H1 (cell line): Measurements from ENCODE around the gene RARRES1.

Experiments used
- BCL11A ChIP-seq, 2 experiments: IDR thresholded peaks; one replicate each; pipeline ENCODE4 v1.6.1; 2011; ENCODE audit warnings: low read depth in 2 of 2, low read length in 2 of 2, mild to moderate bottlenecking in 2 of 2
- CEBPB ChIP-seq: IDR thresholded peaks from 2 replicates; pipeline ENCODE4 v1.6.1; 2012; ENCODE audit warnings: low read depth, low read length
- CHD2 ChIP-seq: IDR thresholded peaks from 2 replicates; pipeline ENCODE4 v1.6.1; 2012; ENCODE audit warnings: low read length, improper control_type of control experiment
- CTCF ChIP-seq, 3 experiments: IDR thresholded peaks; 1 replicate in 2 of 3; 2 replicates in 1 of 3; pipeline versions ENCODE4 v1.5.1 to v1.6.1; 2011; ENCODE audit warnings: low read length in 3 of 3, mild to moderate bottlenecking in 3 of 3, inconsistent platforms in 2 of 3, low read depth in 1 of 3, moderate library complexity in 1 of 3; ENCODE audit not compliant: insufficient read depth in 1 of 3; ENCODE audit errors: control extremely low read depth in 1 of 3
- EZH2 ChIP-seq: fragments of 200-600 bp; sonication (generic); IDR thresholded peaks from 2 replicates; pipeline ENCODE4 v1.7.1; 2012; ENCODE audit warnings: low read depth, mild to moderate bottlenecking, moderate library complexity, low read length, inconsistent platforms; ENCODE audit not compliant: severe bottlenecking
- FOSL1 ChIP-seq: IDR thresholded peaks from 2 replicates; pipeline ENCODE4 v1.6.1; 2011; ENCODE audit warnings: mild to moderate bottlenecking, low read depth, low read length, moderate library complexity; ENCODE audit not compliant: insufficient read depth
- POLR2A ChIP-seq, 2 experiments: IDR thresholded peaks; 1 replicate in 1 of 2; 2 replicates in 1 of 2; pipeline ENCODE4 v1.6.1; 2011; ENCODE audit warnings: low read depth in 2 of 2, low read length in 2 of 2, mild to moderate bottlenecking in 2 of 2; ENCODE audit errors: control extremely low read depth in 1 of 2
- POLR2AphosphoS5 ChIP-seq: IDR thresholded peaks from 2 replicates; pipeline ENCODE4 v1.6.1; 2011; ENCODE audit warnings: low read depth, low read length
- RXRA ChIP-seq: IDR thresholded peaks from 2 replicates; pipeline ENCODE4 v1.6.1; 2011; ENCODE audit warnings: low read depth, mild to moderate bottlenecking, low read length, moderate library complexity; ENCODE audit not compliant: insufficient read depth
- SP4 ChIP-seq: IDR thresholded peaks from 2 replicates; pipeline ENCODE4 v1.6.1; 2012; ENCODE audit warnings: low read length, inconsistent platforms
- SUZ12 ChIP-seq: fragments of 200-600 bp; sonication (generic); IDR thresholded peaks from 2 replicates; pipeline ENCODE4 v1.6.1; 2012; ENCODE audit warnings: mild to moderate bottlenecking, inconsistent platforms, low read length, moderate library complexity, mixed read lengths
- ZNF274 ChIP-seq: IDR thresholded peaks from 2 replicates; pipeline ENCODE4 v1.7.0; 2012; ENCODE audit warnings: low read length, borderline replicate concordance; ENCODE audit errors: extremely low read depth

GRCh38 chr3:158739661-158740060 lies 7.4 kb upstream of the RARRES1 start:
- TF ChIP-seq CTCF (IDR thresholded peaks at IDR 0.05; ENCODE audit: control extremely low read depth in 1 of 3, insufficient read depth in 1 of 3, low read depth in 1 of 3, low read length in 3 of 3) (no peak), POLR2AphosphoS5 (no peak), CHD2 (no peak), ZNF274 (no peak), RXRA (no peak), SUZ12 (no peak), EZH2 (no peak), POLR2A (IDR thresholded peaks at IDR 0.05; ENCODE audit: control extremely low read depth in 1 of 2, low read depth in 2 of 2, low read length in 2 of 2) (no peak), SP4 (no peak), BCL11A (IDR thresholded peaks at IDR 0.05; ENCODE audit: low read depth in 2 of 2, low read length in 2 of 2) (no peak), CEBPB (no peak), FOSL1 (no peak)
